Natural killer cell (primary cell): ENCODE data around the gene TBRG4. TPM values are rescaled to one million over a fixed set of nuclear protein-coding genes. Genes with fewer than 3 reads are reported as not detected.
A peak's percentile ranks its signal among the peaks of the same experiment; 100 is the strongest.

ENCODE experiments used
- ATAC-seq, 3 donors: fragments of 150-1000 bp in 2 of 3; fragments of 200-7000 bp in 1 of 3; cut with Tn5 transposase; 1 replicate in 1 of 3; 2 replicates in 2 of 3; pipeline ENCODE4 v1.10.0; 2021; ENCODE audit warnings: mild to moderate bottlenecking in 2 of 3, moderate library complexity in 2 of 3
- DNase-seq, 2 donors: peaks; one replicate each; pipeline versions ENCODE4 v3.0.0 to v3.0.0-alpha.2; 2013 to 2021; ENCODE audit warnings: mixed read lengths in 1 of 2
- H3K27ac ChIP-seq: one replicate; pipeline ENCODE4 v1.5.1; 2013; ENCODE audit warnings: mild to moderate bottlenecking, low read length
- H3K27me3 ChIP-seq: one replicate; pipeline ENCODE4 v1.6.1; 2013; ENCODE audit warnings: low read length; ENCODE audit not compliant: control insufficient read depth, insufficient read depth
- H3K36me3 ChIP-seq: one replicate; pipeline ENCODE4 v1.6.1; 2013; ENCODE audit warnings: low read length; ENCODE audit not compliant: control insufficient read depth, insufficient read depth
- H3K4me1 ChIP-seq: one replicate; pipeline ENCODE4 v1.6.1; 2013; ENCODE audit warnings: low read length; ENCODE audit not compliant: control insufficient read depth, insufficient read depth
- H3K4me3 ChIP-seq: one replicate; pipeline ENCODE4 v1.5.1; 2013; ENCODE audit warnings: low read length
- H3K9me3 ChIP-seq: one replicate; pipeline ENCODE4 v1.6.1; 2013; ENCODE audit warnings: low read length; ENCODE audit not compliant: control insufficient read depth, insufficient read depth
- H3K27ac Mint-ChIP-seq, 2 donors: one replicate each; pipeline ENCODE4 v1.8.0; 2022; ENCODE audit warnings: mild to moderate bottlenecking in 2 of 2, mixed read lengths in 2 of 2, moderate library complexity in 1 of 2
- H3K27me3 Mint-ChIP-seq, 2 donors: one replicate each; pipeline ENCODE4 v1.8.0; 2022; ENCODE audit warnings: low read depth in 2 of 2, mixed read lengths in 2 of 2
- H3K36me3 Mint-ChIP-seq: one replicate; pipeline ENCODE4 v1.8.0; 2022; ENCODE audit warnings: mixed read lengths
- H3K4me1 Mint-ChIP-seq, 2 donors: one replicate each; pipeline ENCODE4 v1.8.0; 2022; ENCODE audit warnings: mixed read lengths in 2 of 2
- H3K4me3 Mint-ChIP-seq: one replicate; pipeline ENCODE4 v1.8.0; 2022; ENCODE audit warnings: mild to moderate bottlenecking, moderate library complexity, mixed read lengths
- H3K9me3 Mint-ChIP-seq, 2 donors: one replicate each; pipeline ENCODE4 v1.8.0; 2022; ENCODE audit warnings: mixed read lengths in 2 of 2
- CTCF ChIP-seq: fragments of 200-600 bp; IDR thresholded peaks from one replicate; pipeline ENCODE4 v1.8.0; 2022; ENCODE audit warnings: antibody characterized with exemption
- WGBS: methylation state at CpG from one replicate; pipeline ENCODE4 v1.1.7; 2013; ENCODE audit warnings: missing lambda C conversion rate; ENCODE audit not compliant: insufficient coverage; 5-methylcytosine and 5-hydroxymethylcytosine counted together
- intact Hi-C: fragments of 100-400 bp; cut with micrococcal nuclease; formaldehyde crosslinking; loops from one replicate; pipeline ENCODE4 v1.14.2; 2022
- total RNA-seq, 4 donors: library from RNA; stranded (reverse); fragments of 120-200 nt in 1 of 4; gene quantifications; one replicate each; pipeline versions ENCODE4 v1.2.3 to v1.2.4, GENCODE V29; 2013 to 2022

TBRG4 gene
- total RNA-seq, 3 donors from 2014 or later (not counting 1 experiment from before 2014, with no cell fraction given): 48.6 to 56.7 (median 55.9) TPM

GRCh38 chr7:45132708-45133320 lies 21.3 kb upstream of the TBRG4 start:
- Histone ChIP-seq H3K36me3 (no peaks in the 10 kb centered on the region), H3K4me1 (peaks cover 5% of the 10 kb centered on the region), H3K27ac (no peak overlapping the region), H3K27me3 (no peaks in the 10 kb centered on the region), H3K9me3 (no peaks in the 10 kb centered on the region), H3K4me3 (no peak overlapping the region)
- ATAC-seq: no peak
- Mint-ChIP-seq H3K27ac (no peak overlapping the region), H3K27me3 (no peaks in the 10 kb centered on the region), H3K4me1 (peaks cover 12 to 22% of the 10 kb centered on the region in 2 donors), H3K9me3 (no peaks in the 10 kb centered on the region), H3K36me3 (no peaks in the 10 kb centered on the region), H3K4me3 (no peak overlapping the region)
- 82% methylated on average over 7 of the region's 8 CpGs for WGBS
- intact Hi-C loops: no loop called here
- no peak for DNase-seq
- no peak for TF ChIP-seq CTCF

- Mint-ChIP-seq H3K36me3 (no peaks in the 10 kb centered on the region), H3K27me3 (no peaks in the 10 kb centered on the region), H3K27ac (peak overlapping the region in 1 of 2 donors; percentile 35), H3K4me1 (peaks cover 12 to 22% of the 10 kb centered on the region in 2 donors), H3K4me3 (no peak overlapping the region), H3K9me3 (no peaks in the 10 kb centered on the region)
- no peak for ATAC-seq
- intact Hi-C loops: no loop called here
- Histone ChIP-seq H3K9me3 (no peaks in the 10 kb centered on the region), H3K36me3 (no peaks in the 10 kb centered on the region), H3K4me3 (no peak overlapping the region), H3K27me3 (no peaks in the 10 kb centered on the region), H3K4me1 (peaks cover 5% of the 10 kb centered on the region), H3K27ac (no peak overlapping the region)
- no peak for DNase-seq
- WGBS: 78% methylated on average over 4 of the region's 4 CpGs
- TF ChIP-seq CTCF: no peak
These were observed 20.4 kb upstream of the TBRG4 start for GRCh38 chr7:45131891-45132290.

DNA sequence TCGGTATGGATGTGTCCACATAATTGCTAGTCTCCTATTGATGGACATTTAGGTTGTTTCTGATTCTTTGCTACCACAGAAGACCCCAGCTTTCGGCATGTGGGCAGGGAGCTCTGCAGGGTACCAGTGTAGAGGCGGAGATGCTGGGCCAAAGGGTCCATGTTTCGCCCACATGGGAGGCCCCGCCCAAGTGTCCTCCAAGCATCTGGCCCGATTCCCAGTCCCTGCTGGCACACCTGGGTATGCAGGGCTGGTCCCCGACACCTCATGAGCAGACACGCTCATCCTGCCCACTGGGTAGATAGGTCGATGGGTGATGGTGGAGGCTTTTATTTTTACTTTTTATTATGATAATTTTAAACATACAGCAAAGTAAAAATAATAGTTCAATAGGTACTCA lies 19.4 kb upstream of the TBRG4 start:
- peak overlapping the region in 1 of 2 donors; percentile 47 for H3K27ac Mint-ChIP-seq
- H3K9me3 Mint-ChIP-seq: no peaks in the 10 kb centered on the region
- H3K4me3 ChIP-seq: no peak overlapping the region
- H3K9me3 ChIP-seq: no peaks in the 10 kb centered on the region
- H3K27ac ChIP-seq: no peak overlapping the region
- no peak for TF ChIP-seq CTCF
- no peaks in the 10 kb centered on the region for H3K27me3 ChIP-seq
- no peaks in the 10 kb centered on the region for H3K36me3 Mint-ChIP-seq
- peaks cover 6 to 15% of the 10 kb centered on the region in 2 donors for H3K4me1 Mint-ChIP-seq
- intact Hi-C loops: no loop called here
- ATAC-seq (no peak), DNase-seq (no peak)
- H3K36me3 ChIP-seq: no peaks in the 10 kb centered on the region
- H3K4me1 ChIP-seq: peaks cover 3% of the 10 kb centered on the region
- WGBS: 84% methylated on average over 6 of the region's 9 CpGs
- H3K27me3 Mint-ChIP-seq: no peaks in the 10 kb centered on the region
- H3K4me3 Mint-ChIP-seq: no peak overlapping the region

- H3K4me3 Mint-ChIP-seq: no peak overlapping the region
- H3K9me3 Mint-ChIP-seq: no peaks in the 10 kb centered on the region
- H3K4me1 Mint-ChIP-seq: peaks cover 0 to 6% of the 10 kb centered on the region in 2 donors
- Histone ChIP-seq H3K27ac (no peak overlapping the region), H3K4me1 (no peaks in the 10 kb centered on the region), H3K4me3 (no peak overlapping the region), H3K9me3 (no peaks in the 10 kb centered on the region), H3K36me3 (no peaks in the 10 kb centered on the region), H3K27me3 (no peaks in the 10 kb centered on the region)
- no peaks in the 10 kb centered on the region for H3K36me3 Mint-ChIP-seq
- intact Hi-C loops: no loop called here
- no peak for TF ChIP-seq CTCF
- DNase-seq (no peak), ATAC-seq (no peak)
- WGBS: 85% methylated on average over 12 of the region's 12 CpGs
- no peaks in the 10 kb centered on the region for H3K27me3 Mint-ChIP-seq
- H3K27ac Mint-ChIP-seq: peak overlapping the region in 1 of 2 donors; percentile 47
These were observed 18.4 kb upstream of the TBRG4 start for GRCh38 chr7:45129906-45130305.
